BLaER1 (cell line): ENCODE results near the gene CTNND2.

Source experiments
- H3K27ac ChIP-seq: shearing (Covaris generic); formaldehyde crosslinking; 2 replicates; pipeline ENCODE4 v1.8.1; 2022
- H3K27me3 ChIP-seq: shearing (Covaris generic); formaldehyde crosslinking; 2 replicates; pipeline ENCODE4 v1.8.1; 2022
- H3K36me3 ChIP-seq: shearing (Covaris generic); formaldehyde crosslinking; 2 replicates; pipeline ENCODE4 v1.8.1; 2022
- H3K4me1 ChIP-seq: shearing (Covaris generic); formaldehyde crosslinking; 2 replicates; pipeline ENCODE4 v1.8.1; 2022
- H3K4me2 ChIP-seq: shearing (Covaris generic); formaldehyde crosslinking; 2 replicates; pipeline ENCODE4 v1.8.1; 2022
- H3K4me3 ChIP-seq: shearing (Covaris generic); formaldehyde crosslinking; 2 replicates; pipeline ENCODE4 v1.8.1; 2022
- H3K9ac ChIP-seq: shearing (Covaris generic); formaldehyde crosslinking; 2 replicates; pipeline ENCODE4 v1.8.1; 2022
- H3K9me3 ChIP-seq: shearing (Covaris generic); formaldehyde crosslinking; 2 replicates; pipeline ENCODE4 v1.8.1; 2022
- H4K20me1 ChIP-seq: shearing (Covaris generic); formaldehyde crosslinking; 2 replicates; pipeline ENCODE4 v1.8.1; 2022
- Cebpa-rat ChIP-seq: shearing (Covaris generic); IDR thresholded peaks from 2 replicates; pipeline ENCODE4 v1.8.1; 2022

CTNND2 gene

GRCh38 chr5:11790201-11790600 is 114.0 kb downstream of the CTNND2 start:
- no peak overlapping the region for H3K27ac ChIP-seq
- no peak for TF ChIP-seq Cebpa-rat

GRCh38 chr5:11785771-11786352 is 118.4 kb downstream of the CTNND2 start:
- H3K27ac ChIP-seq: no peak overlapping the region
- H4K20me1 ChIP-seq: no peaks in the 10 kb centered on the region
- no peaks in the 10 kb centered on the region for H3K27me3 ChIP-seq
- peaks cover 5% of the 10 kb centered on the region; the same call in 1 of the 2 replicates for H3K9me3 ChIP-seq
- no peaks in the 10 kb centered on the region for H3K36me3 ChIP-seq
- no peak overlapping the region; the same call in 1 of the 2 replicates for H3K4me2 ChIP-seq
- 0 out of 2 replicates have a peak, but pooled peaks cover 5% of the 10 kb centered on the region for H3K4me1 ChIP-seq
- no peak overlapping the region for H3K9ac ChIP-seq
- TF ChIP-seq Cebpa-rat: no peak
- no peak overlapping the region for H3K4me3 ChIP-seq

More at GRCh38 chr5:11790201-11790600, 114.0 kb downstream of the CTNND2 start:
- H4K20me1 ChIP-seq: no peaks in the 10 kb centered on the region
- H3K4me2 ChIP-seq: no peak overlapping the region
- H3K9me3 ChIP-seq: no peaks in the 10 kb centered on the region
- no peak overlapping the region for H3K4me3 ChIP-seq
- no peaks in the 10 kb centered on the region for H3K27me3 ChIP-seq
- no peak overlapping the region for H3K9ac ChIP-seq
- no peaks in the 10 kb centered on the region for H3K36me3 ChIP-seq
- 0 out of 2 replicates have a peak, but pooled peaks cover 5% of the 10 kb centered on the region for H3K4me1 ChIP-seq

- Histone ChIP-seq H3K27me3 (no peaks in the 10 kb centered on the region), H4K20me1 (no peaks in the 10 kb centered on the region), H3K9ac (no peak overlapping the region), H3K27ac (no peak overlapping the region), H3K36me3 (no peaks in the 10 kb centered on the region), H3K4me1 (0 out of 2 replicates have a peak, but pooled peaks cover 2% of the 10 kb centered on the region), H3K4me2 (no peak overlapping the region), H3K9me3 (peaks cover 5% of the 10 kb centered on the region; the same call in 1 of the 2 replicates), H3K4me3 (no peak overlapping the region)
- TF ChIP-seq Cebpa-rat: no peak
Measured at GRCh38 chr5:11780641-11781345, 123.5 kb downstream of the CTNND2 start.

- H3K36me3 ChIP-seq: no peaks in the 10 kb centered on the region
- TF ChIP-seq Cebpa-rat: no peak
- H3K27ac ChIP-seq: no peak overlapping the region
- H3K27me3 ChIP-seq: no peaks in the 10 kb centered on the region
- no peaks in the 10 kb centered on the region for H3K9me3 ChIP-seq
- no peak overlapping the region for H3K9ac ChIP-seq
- no peak overlapping the region for H3K4me2 ChIP-seq
- no peak overlapping the region for H3K4me3 ChIP-seq
- no peaks in the 10 kb centered on the region for H3K4me1 ChIP-seq
- H4K20me1 ChIP-seq: no peaks in the 10 kb centered on the region
Measured at GRCh38 chr5:11777096-11777495, 127.2 kb downstream of the CTNND2 start.

- no peak overlapping the region for H3K27ac ChIP-seq
- H3K9ac ChIP-seq: no peak overlapping the region
- H3K4me2 ChIP-seq: no peak overlapping the region
- no peaks in the 10 kb centered on the region for H3K36me3 ChIP-seq
- no peaks in the 10 kb centered on the region for H3K9me3 ChIP-seq
- TF ChIP-seq Cebpa-rat: no peak
- H3K4me1 ChIP-seq: no peaks in the 10 kb centered on the region
- no peak overlapping the region for H3K4me3 ChIP-seq
- no peaks in the 10 kb centered on the region for H4K20me1 ChIP-seq
- no peaks in the 10 kb centered on the region for H3K27me3 ChIP-seq
Measured at GRCh38 chr5:11770310-11770709, 133.9 kb downstream of the CTNND2 start.

GRCh38 chr5:11760934-11761603 is 143.2 kb downstream of the CTNND2 start:
- Histone ChIP-seq H3K4me2 (no peak overlapping the region), H3K4me3 (no peak overlapping the region), H3K27me3 (no peaks in the 10 kb centered on the region), H3K36me3 (no peaks in the 10 kb centered on the region), H3K9ac (no peak overlapping the region), H3K27ac (no peak overlapping the region), H3K9me3 (no peaks in the 10 kb centered on the region), H3K4me1 (no peaks in the 10 kb centered on the region), H4K20me1 (no peaks in the 10 kb centered on the region)
- no peak for TF ChIP-seq Cebpa-rat

- no peaks in the 10 kb centered on the region for H3K4me1 ChIP-seq
- no peaks in the 10 kb centered on the region for H3K27me3 ChIP-seq
- no peak overlapping the region for H3K4me2 ChIP-seq
- no peak overlapping the region for H3K27ac ChIP-seq
- no peak for TF ChIP-seq Cebpa-rat
- H3K4me3 ChIP-seq: no peak overlapping the region
- H3K9me3 ChIP-seq: no peaks in the 10 kb centered on the region
- no peaks in the 10 kb centered on the region for H4K20me1 ChIP-seq
- H3K36me3 ChIP-seq: no peaks in the 10 kb centered on the region
- H3K9ac ChIP-seq: no peak overlapping the region
Measured at GRCh38 chr5:11758321-11758720, 145.9 kb downstream of the CTNND2 start.

- H3K27me3 ChIP-seq: no peaks in the 10 kb centered on the region
- no peak overlapping the region for H3K9ac ChIP-seq
- H3K4me1 ChIP-seq: no peaks in the 10 kb centered on the region
- no peak overlapping the region for H3K27ac ChIP-seq
- no peak for TF ChIP-seq Cebpa-rat
- no peak overlapping the region for H3K4me3 ChIP-seq
- H3K4me2 ChIP-seq: no peak overlapping the region
- no peaks in the 10 kb centered on the region for H3K9me3 ChIP-seq
- no peaks in the 10 kb centered on the region for H3K36me3 ChIP-seq
- H4K20me1 ChIP-seq: no peaks in the 10 kb centered on the region
Measured at GRCh38 chr5:11757661-11758060, 146.6 kb downstream of the CTNND2 start.

- Histone ChIP-seq H3K27me3 (no peaks in the 10 kb centered on the region), H3K9ac (no peak overlapping the region), H3K4me2 (no peak overlapping the region), H3K4me3 (no peak overlapping the region), H4K20me1 (no peaks in the 10 kb centered on the region), H3K27ac (no peak overlapping the region), H3K4me1 (no peaks in the 10 kb centered on the region), H3K36me3 (no peaks in the 10 kb centered on the region), H3K9me3 (no peaks in the 10 kb centered on the region)
- TF ChIP-seq Cebpa-rat: no peak
Measured at GRCh38 chr5:11737010-11737409, 167.2 kb downstream of the CTNND2 start.

- Histone ChIP-seq H3K4me2 (no peak overlapping the region), H3K27ac (no peak overlapping the region), H3K27me3 (no peaks in the 10 kb centered on the region), H4K20me1 (no peaks in the 10 kb centered on the region), H3K9ac (no peak overlapping the region), H3K4me3 (no peak overlapping the region), H3K36me3 (no peaks in the 10 kb centered on the region), H3K9me3 (no peaks in the 10 kb centered on the region), H3K4me1 (no peaks in the 10 kb centered on the region)
- TF ChIP-seq Cebpa-rat: no peak
Measured at GRCh38 chr5:11734369-11734768, 169.9 kb downstream of the CTNND2 start.
